AG09319 (cell line): ENCODE measurements around the gene AK6.

Experiments
- DNase-seq: peaks from one replicate; pipeline ENCODE4 v3.0.0-alpha.2; 2010; ENCODE audit warnings: low read depth; ENCODE audit errors: extremely low read depth
- TF ChIP-seq, protein P1 (sequence below): IDR thresholded peaks from 2 replicates; pipeline ENCODE4 v1.5.1; 2011; ENCODE audit warnings: low read depth, mild to moderate bottlenecking, inconsistent platforms, low read length, moderate library complexity

Gene AK6

DNA sequence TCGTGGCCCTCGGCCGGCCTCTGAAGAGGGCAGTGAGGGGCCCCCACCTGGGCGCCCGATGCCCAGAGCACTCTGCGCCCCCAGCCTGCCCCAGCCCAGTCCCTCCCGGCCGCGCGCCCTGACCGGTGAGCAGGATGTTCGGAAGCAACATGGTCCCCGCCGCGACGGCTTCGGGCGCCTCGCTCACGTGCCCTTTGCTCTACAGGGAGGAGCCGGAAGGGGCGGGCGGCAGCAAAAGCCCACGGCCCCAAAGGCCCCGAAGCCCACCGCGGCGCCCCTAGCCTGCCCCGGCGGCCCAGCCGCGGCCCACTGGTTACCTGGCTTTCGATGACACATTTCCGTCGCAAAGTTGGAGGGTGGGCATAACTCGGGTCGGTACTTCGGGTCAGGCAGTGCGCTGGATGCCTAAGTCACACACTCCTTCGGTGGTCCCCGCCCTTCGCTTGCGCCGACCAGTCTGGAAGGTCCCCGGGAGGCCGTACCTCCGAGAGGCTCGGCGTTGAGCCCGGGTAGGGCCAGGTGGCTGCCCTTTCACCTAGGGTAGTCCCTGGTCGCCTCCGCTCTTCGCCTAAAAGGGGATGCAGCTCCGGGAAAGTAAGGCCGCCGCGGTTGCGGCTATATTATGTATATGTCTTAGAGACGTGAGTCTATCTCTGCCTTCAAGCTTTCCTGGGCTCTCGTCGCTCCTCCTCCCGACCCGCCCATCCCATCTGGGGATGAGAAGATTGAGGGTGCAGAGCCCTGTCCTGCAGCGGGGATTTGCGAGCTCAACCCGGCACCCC, at the start of gene AK6, which contains the start of the genes RAD17 and TAF9:
Gene AK6 (minus strand): TSS at position 181 of the 782 bp plus-strand sequence. CDS start 30 bp downstream, at position 151.
Gene RAD17 (plus strand): TSS at position 479 of the 782 bp plus-strand sequence. CDS start 2,391 bp downstream, outside the sequence.
Gene TAF9 (minus strand): TSS at position 181 of the 782 bp plus-strand sequence. CDS start 3,783 bp downstream, outside the sequence.
- TF ChIP-seq, protein P1, sequence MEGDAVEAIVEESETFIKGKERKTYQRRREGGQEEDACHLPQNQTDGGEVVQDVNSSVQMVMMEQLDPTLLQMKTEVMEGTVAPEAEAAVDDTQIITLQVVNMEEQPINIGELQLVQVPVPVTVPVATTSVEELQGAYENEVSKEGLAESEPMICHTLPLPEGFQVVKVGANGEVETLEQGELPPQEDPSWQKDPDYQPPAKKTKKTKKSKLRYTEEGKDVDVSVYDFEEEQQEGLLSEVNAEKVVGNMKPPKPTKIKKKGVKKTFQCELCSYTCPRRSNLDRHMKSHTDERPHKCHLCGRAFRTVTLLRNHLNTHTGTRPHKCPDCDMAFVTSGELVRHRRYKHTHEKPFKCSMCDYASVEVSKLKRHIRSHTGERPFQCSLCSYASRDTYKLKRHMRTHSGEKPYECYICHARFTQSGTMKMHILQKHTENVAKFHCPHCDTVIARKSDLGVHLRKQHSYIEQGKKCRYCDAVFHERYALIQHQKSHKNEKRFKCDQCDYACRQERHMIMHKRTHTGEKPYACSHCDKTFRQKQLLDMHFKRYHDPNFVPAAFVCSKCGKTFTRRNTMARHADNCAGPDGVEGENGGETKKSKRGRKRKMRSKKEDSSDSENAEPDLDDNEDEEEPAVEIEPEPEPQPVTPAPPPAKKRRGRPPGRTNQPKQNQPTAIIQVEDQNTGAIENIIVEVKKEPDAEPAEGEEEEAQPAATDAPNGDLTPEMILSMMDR = no peak
- peak; percentile 75 for DNase-seq

DNA sequence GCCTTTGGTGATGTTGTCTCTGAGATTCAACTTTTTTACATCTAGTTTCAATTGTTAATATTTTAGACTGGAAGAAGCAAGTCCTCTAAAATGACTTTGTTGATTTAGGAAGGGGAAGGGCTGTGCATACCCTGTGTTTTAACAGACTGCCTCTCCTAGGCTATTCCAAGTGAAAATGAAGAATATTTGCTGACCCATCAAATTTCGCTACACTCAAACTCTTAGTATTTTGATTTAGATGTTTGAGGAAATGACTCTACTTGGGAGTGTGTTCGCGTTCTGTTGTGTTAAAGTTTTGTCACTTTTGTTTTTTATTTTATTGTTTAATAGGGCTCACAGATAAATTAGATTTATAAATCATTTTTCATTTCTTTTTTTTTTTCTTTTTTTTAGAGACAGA, 49.2 kb upstream of the AK6 start:
- TF ChIP-seq, protein P1 = no peak
- DNase-seq = no peak

DNA sequence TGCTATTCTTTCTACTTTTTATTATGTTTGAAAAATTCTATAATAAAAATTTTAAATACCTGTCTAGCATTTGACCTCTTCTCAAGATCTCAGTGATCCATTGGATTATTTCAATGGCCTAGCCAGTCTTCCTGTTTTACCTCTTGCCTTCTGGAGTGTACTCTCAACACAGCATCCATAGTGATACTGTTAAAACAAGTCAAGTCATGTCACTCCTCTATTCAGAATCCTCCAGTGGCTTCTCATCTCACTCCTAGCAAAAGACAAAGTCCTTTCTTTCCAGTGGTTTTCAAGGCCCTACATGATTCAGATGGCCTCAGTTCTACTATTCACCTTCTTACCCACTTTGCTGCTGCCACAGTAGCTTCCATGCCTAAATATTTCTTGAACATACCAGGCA, 47.4 kb upstream of the AK6 start:
- TF ChIP-seq, protein P1 = no peak
- no peak for DNase-seq

DNA sequence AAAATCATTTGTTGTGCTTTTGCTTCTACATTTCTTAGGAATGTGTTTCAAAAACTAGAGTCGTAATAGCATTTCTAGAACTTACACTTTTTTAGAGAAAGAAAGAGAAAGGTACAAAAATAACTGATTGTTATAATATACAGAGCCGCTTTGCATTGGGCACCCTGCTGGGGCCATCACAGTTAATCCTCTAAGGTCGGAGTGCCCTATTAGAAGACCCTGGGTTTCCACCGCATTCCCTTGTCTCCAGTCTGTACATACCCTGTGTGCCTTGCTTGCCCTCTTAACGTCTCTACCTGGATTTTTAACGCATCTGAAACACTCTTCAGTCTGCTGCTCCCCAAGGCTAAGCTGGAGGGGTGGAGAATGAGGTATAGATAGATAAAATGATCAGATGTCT, 46.9 kb upstream of the AK6 start:
- DNase-seq = no peak
- TF ChIP-seq, protein P1 = no peak

DNA sequence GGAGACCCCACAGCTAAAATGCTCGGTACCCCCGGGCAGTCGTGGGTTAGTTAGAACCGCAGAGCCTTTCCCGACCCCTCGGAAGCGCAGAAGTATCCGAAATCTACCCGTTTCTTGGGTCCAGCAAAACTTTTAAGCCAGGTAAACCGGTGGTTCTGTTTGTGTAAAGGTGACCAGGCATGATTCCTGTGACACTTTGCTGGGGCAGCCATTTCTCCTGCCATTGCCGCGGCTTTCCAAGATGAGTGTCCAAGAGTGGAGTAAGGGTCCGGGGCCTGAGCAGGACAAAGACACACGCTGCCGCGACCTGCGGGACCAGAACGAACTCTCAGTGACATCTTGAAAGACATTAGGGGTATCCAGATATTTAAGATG, 46.3 kb upstream of the AK6 start:
- DNase-seq = no peak
- TF ChIP-seq, protein P1 = no peak

DNA sequence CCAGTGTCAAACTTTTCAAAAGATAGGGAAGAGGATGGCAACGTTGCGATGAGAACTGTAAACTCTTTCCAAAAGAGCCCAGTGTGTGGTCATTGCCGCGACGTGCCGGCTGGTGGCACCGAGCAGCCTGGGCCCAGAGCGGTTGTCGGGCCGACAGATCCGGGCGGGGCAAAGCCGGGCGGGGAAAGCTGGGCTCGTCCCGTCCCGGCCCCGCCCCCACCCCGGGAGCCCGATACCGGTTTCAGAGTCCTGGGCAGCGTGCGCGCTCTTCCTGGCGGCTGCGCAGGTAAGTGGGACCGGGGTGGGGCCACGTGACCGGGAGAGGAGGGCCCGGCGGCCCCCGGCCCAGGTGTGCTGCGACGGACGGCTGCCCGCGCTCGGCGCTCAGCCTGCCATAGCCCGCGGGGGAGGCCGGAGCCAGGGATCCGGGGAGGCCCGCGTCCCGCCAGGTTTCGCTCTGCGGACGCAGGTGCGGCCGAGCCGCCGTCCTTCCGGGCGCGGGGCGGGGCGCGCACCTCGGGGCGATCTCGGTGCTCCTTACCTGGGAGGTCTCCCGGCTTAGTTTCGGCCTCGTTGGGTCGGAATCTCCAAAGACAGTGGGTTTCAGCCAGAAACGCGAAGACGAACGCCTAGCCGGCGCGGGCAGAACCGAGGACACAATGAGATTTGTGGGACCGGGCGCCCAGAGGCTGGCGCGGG, 45.7 kb upstream of the AK6 start, which contains the start of gene MARVELD2:
Gene MARVELD2 (plus strand): TSS at position 232 of the 699 bp plus-strand sequence. CDS start 4,270 bp downstream, outside the sequence.
- TF ChIP-seq, protein P1 = peak; percentile 25
- DNase-seq = no peak
